HG03064 (cell line): ENCODE measurements around the gene ATXN2.

Experiments
- ATAC-seq: cut with Tn5 transposase; IDR thresholded peaks from one replicate; pipeline ENCODE4 v1.9.1; 2021; ENCODE audit warnings: low read depth; ENCODE audit not compliant: unreplicated experiment

The ATXN2 gene

GRCh38 chr12:111441107-111441928 lies 157.8 kb downstream of the ATXN2 start:
- ATAC-seq, result no peak

DNA sequence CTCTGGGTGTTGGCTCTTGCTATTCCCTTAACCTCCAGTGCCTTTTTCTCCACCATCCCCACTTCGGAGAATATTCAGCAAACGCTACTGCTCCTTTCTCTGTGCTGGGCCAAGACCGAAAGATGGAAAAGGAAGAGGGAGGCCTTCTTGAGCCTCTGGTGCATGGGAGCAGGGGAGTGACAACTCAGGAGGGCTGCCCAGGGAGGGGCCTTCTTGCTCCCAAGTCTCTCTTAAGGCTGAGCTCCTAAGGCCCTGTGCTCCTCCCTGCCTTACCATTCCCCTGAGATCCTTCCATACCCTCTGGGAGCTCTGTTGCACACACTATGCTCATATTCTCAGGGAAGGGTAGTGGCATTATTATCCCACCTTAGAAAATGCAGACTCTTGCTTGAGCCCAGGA lies 158.5 kb downstream of the ATXN2 start:
- ATAC-seq, result no peak

- no peak for ATAC-seq
Measured at GRCh38 chr12:111440152-111440551, 159.0 kb downstream of the ATXN2 start.

DNA sequence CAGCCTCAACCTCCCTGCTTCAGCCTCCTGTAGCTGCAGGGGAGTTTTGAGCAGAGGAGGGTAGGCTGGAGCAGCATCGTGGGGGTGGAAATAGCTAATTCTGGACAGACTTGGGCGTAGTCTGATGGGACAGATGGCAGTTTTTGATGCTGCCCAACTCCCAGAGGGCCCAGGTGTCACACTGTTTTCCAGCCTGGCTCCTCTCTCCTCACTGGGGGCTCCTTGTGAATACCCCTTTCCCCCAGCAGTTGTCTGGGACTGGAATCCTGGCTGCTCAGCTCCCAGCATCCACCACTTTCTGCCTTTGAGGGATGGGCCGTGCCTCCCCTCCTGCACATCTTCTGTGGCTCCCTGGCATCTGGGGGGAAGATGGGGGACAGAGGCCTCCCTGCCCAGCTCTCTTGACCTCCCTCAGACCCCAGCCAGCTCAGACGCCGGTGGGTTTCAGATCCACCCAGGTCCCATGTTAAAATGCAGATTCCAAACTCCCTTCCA lies 159.4 kb downstream of the ATXN2 start:
- ATAC-seq, result no peak

- ATAC-seq, result no peak
Measured at GRCh38 chr12:111438481-111438880, 160.6 kb downstream of the ATXN2 start.

DNA sequence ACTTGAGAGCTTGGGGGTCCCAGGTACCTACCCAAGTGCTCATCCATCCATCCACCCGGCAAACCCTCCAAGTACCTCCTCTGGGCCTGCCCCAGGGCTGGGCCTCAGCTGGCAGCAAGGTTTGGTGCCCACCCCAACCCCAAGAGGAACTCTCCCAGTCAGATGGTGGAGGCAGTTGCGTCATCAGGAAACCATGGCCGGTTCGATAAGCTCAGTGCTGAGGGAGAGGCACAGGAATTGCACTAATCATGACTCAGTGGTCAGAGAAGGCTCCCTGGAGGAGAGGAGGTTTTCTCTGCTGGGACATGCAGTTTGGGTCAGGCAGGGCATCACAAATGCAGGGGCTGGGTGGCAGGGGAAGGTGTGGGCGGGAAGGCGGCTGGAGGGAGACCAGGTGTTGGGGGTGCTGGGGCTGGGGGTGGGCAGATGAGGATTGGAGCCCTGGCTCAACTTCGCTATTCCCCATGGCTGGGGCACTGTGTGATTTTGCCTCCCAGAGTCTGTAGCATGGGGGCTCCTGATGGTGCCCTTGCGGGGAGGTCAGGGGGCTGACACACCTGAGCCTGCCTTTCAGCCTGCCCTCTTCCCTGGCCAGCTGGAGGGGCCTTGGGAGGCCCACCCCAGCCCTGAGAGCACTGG lies 161.2 kb downstream of the ATXN2 start:
- ATAC-seq, result no peak

GRCh38 chr12:111436811-111437210 lies 162.3 kb downstream of the ATXN2 start:
- ATAC-seq, result no peak

GRCh38 chr12:111436266-111436665 lies 162.8 kb downstream of the ATXN2 start:
- no peak for ATAC-seq

- ATAC-seq, result no peak
Measured at GRCh38 chr12:111435661-111436201, 163.4 kb downstream of the ATXN2 start.

DNA sequence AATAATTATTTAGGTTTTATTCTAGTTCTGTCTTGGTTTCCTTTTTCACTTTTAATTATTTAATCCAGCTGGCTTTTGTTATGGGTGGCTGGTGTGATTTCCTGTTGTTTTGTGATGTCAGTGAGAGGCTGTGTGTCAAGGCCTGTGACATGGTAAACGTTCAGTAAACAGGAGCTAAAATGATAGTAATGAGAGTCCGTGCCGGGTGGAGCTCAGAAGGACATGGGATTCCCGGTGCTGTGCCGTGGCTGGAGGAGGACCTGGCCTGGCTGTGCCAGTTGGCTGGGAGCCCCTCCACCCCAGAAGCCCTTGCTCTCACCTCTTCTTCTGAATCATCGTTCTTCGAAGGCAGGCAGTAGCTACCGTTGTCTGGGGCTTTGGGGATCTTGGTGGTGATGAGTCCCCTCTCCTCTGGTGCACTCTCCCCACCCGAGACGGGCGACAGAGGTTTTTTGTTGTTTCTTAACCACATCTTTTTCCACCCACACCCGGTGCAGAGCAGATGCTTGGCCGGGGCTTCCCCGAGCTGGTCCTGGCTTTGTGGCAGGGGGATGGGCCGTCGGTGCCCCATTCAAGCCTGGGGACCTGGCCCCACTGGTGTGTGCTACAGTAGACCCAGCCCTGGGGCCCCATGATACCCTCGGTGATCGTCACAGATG lies 164.3 kb downstream of the ATXN2 start:
- ATAC-seq, result peak; percentile 46

DNA sequence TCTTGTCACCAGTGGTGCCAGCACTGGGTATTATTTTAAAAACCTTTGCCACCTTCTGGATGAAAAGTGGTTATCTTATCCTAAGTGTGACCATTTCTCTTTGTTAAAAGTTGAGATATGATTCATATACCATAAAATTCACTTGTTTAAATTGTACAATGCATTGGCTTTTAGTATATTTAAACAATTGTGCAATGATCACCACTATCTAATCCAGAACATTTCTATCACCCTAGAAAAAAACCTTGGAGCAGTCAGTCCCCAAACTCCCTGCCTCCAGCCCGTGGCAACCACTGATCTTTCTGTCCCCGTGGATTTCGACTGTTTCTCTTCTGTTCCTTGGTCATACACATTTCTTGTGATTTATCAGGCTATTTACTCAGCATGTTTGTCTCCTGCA lies 165.1 kb downstream of the ATXN2 start:
- ATAC-seq, result no peak

DNA sequence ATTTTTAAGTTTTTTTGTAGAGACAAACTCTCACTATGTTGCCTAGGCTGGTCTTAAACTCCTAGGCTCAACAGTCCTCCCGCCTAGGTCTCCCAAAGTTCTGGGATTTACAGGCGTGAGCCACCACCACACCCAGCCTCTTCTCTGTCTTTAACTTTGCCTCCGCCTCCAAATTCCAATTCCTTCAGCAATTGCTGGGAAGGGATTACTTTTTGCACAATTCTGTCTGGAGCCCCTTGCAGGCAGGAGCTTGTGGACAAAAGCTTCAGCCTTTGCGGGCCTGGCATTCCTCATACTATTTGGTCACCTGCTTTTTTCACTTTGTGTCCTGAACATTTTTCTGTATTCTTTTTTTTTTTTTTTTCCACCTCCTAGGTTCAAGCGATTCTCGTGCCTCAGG lies 167.3 kb downstream of the ATXN2 start:
- no peak for ATAC-seq

DNA sequence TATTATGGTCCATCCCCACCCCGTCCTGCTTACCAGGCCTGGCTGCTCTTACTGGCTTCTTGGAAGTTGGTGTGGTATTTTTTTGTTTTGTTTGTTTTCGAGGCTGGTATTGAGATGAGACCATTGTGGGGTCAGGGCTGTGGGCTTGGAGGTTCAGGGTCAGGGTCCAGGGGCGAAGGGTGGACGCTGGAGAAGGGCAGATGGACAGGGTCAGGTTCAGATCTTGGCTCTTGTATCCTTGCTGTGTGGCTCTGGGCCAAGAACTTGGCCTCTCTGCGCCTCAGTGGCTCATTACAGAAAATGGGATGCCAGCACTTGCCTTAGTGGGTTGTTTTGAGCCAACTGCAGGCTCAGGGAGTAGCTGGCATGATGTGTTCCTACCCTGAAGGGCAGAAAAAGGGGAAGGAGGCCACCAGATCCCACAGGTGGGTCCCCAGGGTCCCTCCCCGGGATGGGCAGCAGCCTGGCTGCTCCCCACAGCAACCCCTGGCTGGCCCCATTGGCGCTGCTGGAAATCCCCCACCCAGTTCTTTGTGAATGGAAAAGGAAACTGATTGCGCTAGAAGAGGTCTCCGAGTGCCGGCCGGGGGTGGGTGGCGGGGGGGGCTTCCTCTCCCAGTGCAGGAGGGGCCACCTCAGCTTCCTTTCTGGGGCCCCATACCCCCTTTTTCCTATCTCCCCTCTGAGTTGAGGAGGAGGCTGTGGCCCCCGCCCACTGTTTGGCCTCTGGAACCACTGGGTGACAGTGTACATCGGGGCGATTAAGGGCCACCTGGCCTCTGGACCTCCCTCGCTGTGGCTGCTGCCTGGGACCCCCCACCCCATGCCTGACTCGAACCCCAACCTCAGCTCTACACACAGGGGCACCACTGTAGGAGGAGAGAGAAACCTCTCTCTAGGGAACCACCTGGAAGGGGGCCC lies 168.4 kb downstream of the ATXN2 start:
- no peak for ATAC-seq

DNA sequence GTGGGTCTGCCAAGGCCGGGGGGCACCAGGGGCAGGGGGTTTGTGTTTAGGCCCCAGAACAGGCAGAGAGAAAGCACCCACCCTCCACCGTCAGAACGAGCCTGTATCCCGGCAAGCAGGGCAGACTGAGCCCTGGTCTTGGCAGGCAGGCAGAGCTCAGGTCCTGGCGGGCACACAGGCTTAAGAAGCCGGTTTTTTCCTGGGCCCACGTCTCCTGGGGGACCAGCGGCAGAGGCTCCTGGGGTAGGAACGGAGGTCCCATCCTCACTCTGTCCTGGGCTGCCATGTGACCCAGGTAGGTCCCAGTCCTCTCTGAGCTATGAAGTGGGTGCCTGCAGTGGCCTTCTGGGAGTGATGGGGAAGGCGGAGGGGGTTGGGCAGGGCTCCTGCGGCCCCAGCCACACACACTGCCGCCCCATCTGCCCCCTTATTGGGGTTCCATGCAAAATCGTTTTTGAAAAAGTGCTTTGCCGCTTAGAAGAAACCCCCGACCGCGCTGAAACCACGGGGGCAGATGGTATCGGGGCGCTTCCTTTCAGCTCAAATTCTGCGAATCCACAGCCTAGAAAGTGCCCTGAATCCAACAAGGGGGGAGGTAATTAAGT lies 169.2 kb downstream of the ATXN2 start:
- no peak for ATAC-seq

DNA sequence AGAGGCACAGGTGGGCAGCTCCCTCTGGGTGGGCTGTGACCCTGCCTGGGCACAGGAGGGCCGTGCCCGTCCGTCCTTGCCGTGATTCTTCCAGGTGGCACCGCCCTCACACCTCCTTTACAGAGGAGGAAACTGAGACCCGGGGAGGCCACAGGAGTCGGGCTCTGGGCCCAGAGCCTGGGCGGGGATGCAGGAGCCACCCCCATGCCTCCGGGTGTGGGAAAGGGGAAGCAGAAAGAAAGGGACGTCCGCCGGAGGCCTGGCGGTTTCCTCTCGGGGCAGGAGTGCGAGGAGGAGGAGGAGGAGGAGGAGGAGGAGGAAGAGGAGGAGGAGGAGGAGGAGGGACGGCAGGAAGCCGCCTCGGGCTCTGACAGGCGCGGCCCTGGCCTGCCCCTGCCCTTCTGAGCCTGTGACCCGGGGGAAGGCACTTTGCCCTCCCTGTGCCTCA lies 170.4 kb downstream of the ATXN2 start:
- no peak for ATAC-seq

GRCh38 chr12:111428081-111428727 lies 170.9 kb downstream of the ATXN2 start:
- ATAC-seq, result no peak

GRCh38 chr12:111427417-111428074 lies 171.6 kb downstream of the ATXN2 start:
- no peak for ATAC-seq

DNA sequence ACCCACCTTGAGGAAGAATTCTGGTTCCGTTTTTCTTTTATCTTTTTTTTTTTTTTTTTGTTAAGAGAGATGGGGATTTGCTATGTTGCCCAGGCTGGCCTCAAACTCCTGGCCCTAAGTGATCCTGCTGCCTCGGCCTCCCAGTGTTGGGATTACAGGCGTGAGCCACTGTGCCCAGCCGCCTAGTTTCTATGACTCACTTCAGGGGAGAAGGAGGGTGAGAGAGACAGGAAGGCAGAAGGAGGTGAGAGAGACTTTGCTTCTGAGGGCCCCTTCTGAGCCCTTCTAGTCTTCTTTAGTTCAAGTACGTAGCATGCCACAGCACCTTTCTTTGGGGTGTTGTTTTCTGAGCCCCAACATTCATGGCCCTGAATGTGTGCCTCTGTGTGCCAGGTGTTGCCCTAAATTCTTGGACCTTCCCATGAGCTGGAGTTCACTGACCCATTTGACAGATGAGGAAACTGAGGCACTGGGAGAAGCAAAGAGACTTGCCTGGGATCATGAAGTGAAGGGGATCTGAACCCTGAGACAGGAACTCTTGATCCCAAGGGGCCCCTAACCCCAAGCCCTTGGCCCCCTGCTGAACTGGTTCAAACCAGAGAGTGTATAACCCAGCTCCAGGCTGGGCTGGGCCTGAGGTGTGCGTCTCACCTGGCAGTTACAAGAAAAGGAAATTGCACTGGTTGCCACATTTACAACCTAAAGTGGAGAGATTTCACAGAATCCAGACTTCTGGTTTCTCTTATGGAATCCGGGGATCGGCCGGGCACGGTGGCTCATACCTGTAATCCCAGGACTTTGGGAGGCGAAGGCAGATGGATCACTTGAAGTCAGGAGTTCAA lies 172.6 kb downstream of the ATXN2 start:
- ATAC-seq, result no peak
